Lung microvascular endothelial cell (primary cell): ENCODE results near the gene LUZP1. TPM values are rescaled to one million over a fixed set of nuclear protein-coding genes. Genes with fewer than 3 reads are reported as not detected.

Experiments
- DNase-seq, 2 donors: peaks; one replicate each; pipeline versions ENCODE4 v3.0.0 to v3.0.0-alpha.2; 2010; ENCODE audit warnings: low read depth in 2 of 2
- total RNA-seq: library from RNA; depleted of rRNA; stranded (reverse); fragments of >200 nt; gene quantifications from 2 replicates; pipeline ENCODE4 v1.2.1, GENCODE V29; 2014

Gene LUZP1
- total RNA-seq, 1 donor from 2014 or later: 30.4 TPM

- DNase-seq: no peak
Measured at GRCh38 chr1:23156940-23157339, 11.7 kb downstream of the LUZP1 start.

DNA sequence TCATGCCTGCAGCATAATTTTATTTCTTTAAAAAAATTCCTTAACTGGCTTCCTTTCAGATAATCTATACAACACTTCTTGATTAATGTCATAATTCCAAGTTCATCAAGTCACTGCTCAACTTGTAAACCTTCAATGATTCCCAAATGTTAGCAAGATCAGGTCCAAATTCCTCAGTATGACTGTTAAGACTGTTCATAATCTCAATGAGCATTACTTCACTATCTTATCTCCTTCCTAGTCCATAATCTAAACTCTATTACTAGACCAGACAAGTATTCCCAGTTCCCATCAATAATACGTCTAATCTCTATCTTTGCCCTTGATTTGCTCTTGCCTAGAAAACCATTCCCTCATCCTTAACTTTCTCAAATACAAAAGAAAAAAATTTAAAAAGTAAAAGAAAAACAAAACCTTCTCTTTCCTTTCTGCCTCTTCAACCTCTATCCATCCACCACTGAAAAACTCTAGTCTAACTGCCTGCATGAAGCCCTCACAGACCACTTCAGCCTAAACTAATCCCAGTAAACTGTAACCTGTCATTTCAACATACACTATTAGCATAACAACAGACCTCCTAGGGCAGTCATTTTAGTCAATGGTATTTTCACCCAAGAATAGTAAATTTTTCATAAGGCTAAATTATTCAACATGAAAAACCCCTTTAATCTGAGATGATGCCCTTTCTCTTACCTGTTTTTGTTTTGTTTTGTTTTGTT lies 15.5 kb downstream of the LUZP1 start:
- DNase-seq: no peak

GRCh38 chr1:23150742-23151141 lies 17.9 kb downstream of the LUZP1 start:
- DNase-seq: no peak

GRCh38 chr1:23150125-23150524 lies 18.5 kb downstream of the LUZP1 start:
- DNase-seq: no peak

GRCh38 chr1:23149114-23149513 lies 19.5 kb downstream of the LUZP1 start:
- DNase-seq: peak in 1 of 2 donors; percentile 27

GRCh38 chr1:23148084-23148483 lies 20.6 kb downstream of the LUZP1 start:
- peak in 1 of 2 donors; percentile 24 for DNase-seq

GRCh38 chr1:23140940-23141596 lies 27.6 kb downstream of the LUZP1 start:
- no peak for DNase-seq

DNA sequence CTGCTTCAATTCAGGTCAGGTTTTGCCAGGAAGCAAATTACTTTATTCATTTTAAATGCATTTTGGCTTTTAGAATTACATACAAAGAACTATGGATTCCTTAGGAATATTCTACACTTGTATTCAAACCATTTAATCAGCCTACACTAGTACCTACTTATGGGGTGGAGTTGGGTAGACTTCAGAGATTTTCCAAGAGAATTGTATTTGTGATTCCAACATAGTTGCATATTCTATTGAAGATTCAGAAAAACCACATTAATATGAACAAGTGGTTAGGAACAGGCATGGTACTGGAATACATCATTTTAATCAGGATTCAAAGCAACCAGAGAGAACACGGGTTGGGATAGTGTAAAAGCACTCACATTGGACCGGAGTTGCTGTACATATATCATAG lies 33.4 kb downstream of the LUZP1 start:
- no peak for DNase-seq

GRCh38 chr1:23134055-23134454 lies 34.6 kb downstream of the LUZP1 start:
- DNase-seq: no peak

DNA sequence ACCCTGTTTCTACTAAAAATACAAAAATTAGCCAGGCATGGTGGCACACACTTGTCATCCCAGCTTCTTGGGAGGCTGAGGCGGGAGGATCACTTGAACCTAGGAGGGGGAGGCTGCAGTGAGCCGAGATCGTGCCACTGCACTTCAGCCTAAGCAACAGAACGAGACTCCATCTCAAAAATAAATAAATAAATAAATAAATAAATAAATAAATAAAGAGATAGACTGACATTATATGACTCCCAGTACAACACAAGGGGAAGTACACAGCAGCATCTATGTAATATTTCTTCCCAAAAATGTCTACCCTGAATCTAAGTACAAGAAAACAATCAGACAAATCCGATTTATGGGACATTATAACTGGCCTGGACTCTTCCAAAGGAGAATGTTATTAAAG lies 35.1 kb downstream of the LUZP1 start:
- DNase-seq: no peak

- DNase-seq: peak in 1 of 2 donors; percentile 35
Measured at GRCh38 chr1:23132033-23132432, 36.6 kb downstream of the LUZP1 start.

- peak in 1 of 2 donors; percentile 58 for DNase-seq
Measured at GRCh38 chr1:23129846-23130245, 38.8 kb downstream of the LUZP1 start.

GRCh38 chr1:23126801-23127200 lies 41.9 kb downstream of the LUZP1 start:
- peak in 1 of 2 donors; percentile 44 for DNase-seq

- DNase-seq: no peak
Measured at GRCh38 chr1:23126200-23126599, 42.5 kb downstream of the LUZP1 start.

- DNase-seq: no peak
Measured at GRCh38 chr1:23125489-23125888, 43.2 kb downstream of the LUZP1 start.

DNA sequence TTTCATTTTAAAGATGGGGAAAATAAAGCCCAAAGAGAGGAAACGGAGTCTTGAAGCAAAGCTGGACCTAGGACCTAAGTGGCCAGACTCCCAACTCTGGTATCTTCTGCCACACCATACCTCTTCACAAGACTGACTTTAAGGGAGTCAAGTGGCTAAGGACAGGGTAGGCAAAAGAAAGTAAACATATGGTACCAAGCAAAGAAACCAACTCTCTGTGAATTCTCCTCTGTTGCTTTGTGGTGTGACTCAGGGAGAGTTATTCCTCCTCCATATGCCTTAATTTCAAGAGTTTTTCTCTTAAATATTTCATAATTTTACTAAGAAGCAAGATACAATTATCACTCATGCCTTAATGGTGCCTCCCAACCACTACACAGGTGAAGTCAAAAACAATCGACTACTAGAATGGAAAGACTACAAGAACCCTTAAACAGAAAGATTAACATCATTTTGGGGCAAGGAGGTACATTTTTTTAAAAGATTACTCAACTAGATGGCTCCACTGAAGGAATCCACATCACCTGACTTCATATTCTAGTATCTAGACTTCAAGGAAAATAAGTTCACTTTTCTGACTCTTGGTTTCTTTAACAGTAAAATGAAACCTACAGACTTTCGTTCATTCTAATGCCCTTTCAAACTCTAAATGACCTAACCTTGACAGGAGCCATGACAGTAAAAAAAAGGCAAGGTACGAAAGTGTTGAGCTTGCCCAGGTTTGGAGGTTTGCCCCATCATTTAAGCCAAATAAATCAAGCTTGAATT lies 44.2 kb downstream of the LUZP1 start:
- DNase-seq: no peak

DNA sequence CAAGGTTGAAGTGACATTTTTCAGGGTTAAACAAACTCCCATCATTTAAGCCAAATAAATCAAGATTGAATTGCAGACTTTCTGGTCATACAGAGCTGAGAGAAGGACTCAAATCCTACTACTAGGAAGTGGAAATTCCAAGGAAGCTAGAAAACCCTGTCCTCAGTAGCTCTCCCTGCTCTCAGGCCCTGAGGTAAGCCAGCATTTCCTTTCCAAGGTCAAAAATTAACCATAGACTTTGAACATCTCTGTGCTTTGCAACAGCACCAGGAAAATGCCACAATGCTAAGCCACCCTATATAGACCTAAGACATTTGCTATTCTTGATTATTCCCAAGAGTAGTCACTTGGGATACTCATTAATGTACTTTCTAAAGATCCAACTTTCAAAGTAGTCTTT lies 45.1 kb downstream of the LUZP1 start:
- no peak for DNase-seq

- DNase-seq: no peak
Measured at GRCh38 chr1:23122796-23123195, 45.9 kb downstream of the LUZP1 start.

- DNase-seq: peak; percentile 54 to 56
Measured at GRCh38 chr1:23122023-23122748, 46.5 kb downstream of the LUZP1 start.

DNA sequence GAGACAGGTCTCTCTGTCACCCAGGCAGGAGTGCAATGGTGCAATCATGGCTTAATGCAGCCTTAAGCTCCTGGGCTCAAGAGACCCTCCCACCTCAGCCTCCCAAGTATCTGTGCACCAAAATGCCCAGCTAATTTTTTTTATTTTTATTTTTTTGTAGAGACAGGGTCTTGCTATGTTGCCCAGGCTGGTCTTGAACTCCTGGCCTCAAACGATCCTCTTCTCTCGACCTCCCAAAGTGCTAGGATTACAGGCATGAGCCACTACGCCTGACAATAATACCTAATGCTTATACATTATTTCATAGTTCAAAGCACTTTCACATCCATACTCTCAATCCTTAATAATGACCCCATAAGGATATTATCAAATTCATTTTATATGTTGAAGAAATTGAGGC lies 48.3 kb downstream of the LUZP1 start:
- no peak for DNase-seq

GRCh38 chr1:23118957-23119792 lies 49.5 kb downstream of the LUZP1 start:
- peak; percentile 36 to 52 for DNase-seq
